ENCODE measurements around the gene PTPN13.

DNA sequence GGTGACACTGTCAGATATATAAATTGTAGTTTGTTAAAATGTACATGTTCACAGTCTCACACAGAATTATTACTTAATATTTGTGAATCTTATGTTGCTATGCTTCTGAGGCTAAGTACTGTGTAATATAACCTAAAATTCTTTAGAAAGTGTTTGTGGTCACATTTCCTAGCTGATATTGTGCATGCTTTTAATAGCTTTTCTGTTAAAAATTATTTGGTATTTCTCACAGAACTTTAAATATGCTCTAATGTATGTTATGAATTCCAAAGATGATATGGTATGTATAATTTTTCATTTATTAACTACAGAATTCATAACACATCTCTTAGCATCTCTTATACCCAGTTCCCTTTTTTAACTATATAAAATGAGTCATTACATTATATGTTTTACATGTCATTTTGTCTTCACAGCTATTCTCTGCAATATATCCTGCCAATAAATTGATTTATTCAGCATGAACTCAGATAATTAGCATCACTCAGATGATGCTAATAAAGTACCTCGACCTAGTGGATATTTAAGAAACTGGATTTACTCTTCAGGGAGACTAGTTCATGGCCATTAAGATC is 9.3 kb downstream of the PTPN13 start:
- TF ChIP-seq CTCF (IDR thresholded peaks at IDR 0.05; ENCODE audit: low read depth, low read length): no peak
- TF ChIP-seq POLR2A (IDR thresholded peaks at IDR 0.05; ENCODE audit: extremely low read depth, insufficient read length): no peak
- TF ChIP-seq MAX (IDR thresholded peaks at IDR 0.05; ENCODE audit: low read depth, low read length): no peak
- no peak for TF ChIP-seq MYC (IDR thresholded peaks at IDR 0.05; ENCODE audit: low read depth, low read length)

Data from NB4 (cell line).